Astrocyte (in vitro differentiated cells and primary cell): ENCODE measurements around the gene MPZL1. TPM values are rescaled to one million over a fixed set of nuclear protein-coding genes. Genes with fewer than 3 reads are reported as not detected.

Source experiments
- DNase-seq: peaks from one replicate; pipeline ENCODE4 v3.0.0-alpha.2; 2010; ENCODE audit warnings: low read depth
- FAIRE-seq: peaks from 2 replicates; lab custom pipeline; 2011; peaks lifted over from hg19 to GRCh38; lab: Jason Lieb, UNC
- H2AFZ ChIP-seq: 2 replicates; pipeline ENCODE4 v1.6.0; 2012; ENCODE audit warnings: low read depth, low read length, inconsistent platforms
- H3K27ac ChIP-seq: 2 replicates; pipeline ENCODE4 v1.5.1; 2011; ENCODE audit warnings: low read depth, low read length, inconsistent platforms
- H3K27me3 ChIP-seq: 2 replicates; pipeline ENCODE4 v1.6.0; 2011; ENCODE audit warnings: low read length, inconsistent platforms; ENCODE audit not compliant: insufficient read depth
- H3K36me3 ChIP-seq: 2 replicates; pipeline ENCODE4 v1.5.1; 2011; ENCODE audit warnings: low read length, inconsistent platforms; ENCODE audit not compliant: insufficient read depth
- H3K4me1 ChIP-seq: 2 replicates; pipeline ENCODE4 v1.5.1; 2011; ENCODE audit warnings: low read length, inconsistent platforms; ENCODE audit not compliant: insufficient read depth
- H3K4me2 ChIP-seq: 2 replicates; pipeline ENCODE4 v1.6.0; 2012; ENCODE audit warnings: low read length, inconsistent platforms
- H3K4me3 ChIP-seq: 2 replicates; pipeline ENCODE4 v1.5.1; 2011; ENCODE audit warnings: low read depth, mild to moderate bottlenecking, low read length, inconsistent platforms; ENCODE audit not compliant: insufficient read depth
- H3K79me2 ChIP-seq: 2 replicates; pipeline ENCODE4 v1.6.0; 2012; ENCODE audit warnings: mild to moderate bottlenecking, low read length, inconsistent platforms; ENCODE audit not compliant: insufficient read depth
- H3K9ac ChIP-seq: 2 replicates; pipeline ENCODE4 v1.6.0; 2012; ENCODE audit warnings: mild to moderate bottlenecking, low read length, inconsistent platforms
- H3K9me3 ChIP-seq: 2 replicates; pipeline ENCODE4 v1.5.1; 2012; ENCODE audit warnings: low read depth, mild to moderate bottlenecking, low read length, inconsistent platforms; ENCODE audit not compliant: insufficient read depth
- H4K20me1 ChIP-seq: 2 replicates; pipeline ENCODE4 v1.6.0; 2012; ENCODE audit warnings: low read length, inconsistent platforms; ENCODE audit not compliant: insufficient read depth
- H3K27ac Mint-ChIP-seq: one replicate; pipeline ENCODE4 v1.8.0; 2021; ENCODE audit warnings: mild to moderate bottlenecking, mixed read lengths; ENCODE audit not compliant: unreplicated experiment
- H3K27me3 Mint-ChIP-seq: one replicate; pipeline ENCODE4 v1.8.0; 2021; ENCODE audit warnings: low read depth, mixed read lengths; ENCODE audit not compliant: unreplicated experiment
- H3K36me3 Mint-ChIP-seq: one replicate; pipeline ENCODE4 v1.8.0; 2021; ENCODE audit warnings: low read depth, mixed read lengths; ENCODE audit not compliant: unreplicated experiment
- H3K4me1 Mint-ChIP-seq: one replicate; pipeline ENCODE4 v1.8.0; 2021; ENCODE audit warnings: low read depth, mixed read lengths; ENCODE audit not compliant: unreplicated experiment
- H3K4me3 Mint-ChIP-seq: one replicate; pipeline ENCODE4 v1.8.0; 2021; ENCODE audit warnings: mild to moderate bottlenecking, moderate library complexity, mixed read lengths; ENCODE audit not compliant: unreplicated experiment
- H3K9me3 Mint-ChIP-seq: one replicate; pipeline ENCODE4 v1.8.0; 2021; ENCODE audit warnings: mild to moderate bottlenecking, mixed read lengths; ENCODE audit not compliant: unreplicated experiment
- EZH2 ChIP-seq: IDR thresholded peaks from 2 replicates; pipeline ENCODE4 v1.6.1; 2012; ENCODE audit warnings: mild to moderate bottlenecking, low read length, inconsistent platforms; ENCODE audit not compliant: insufficient read depth
- total RNA-seq: library from RNA; stranded (reverse); gene quantifications from 2 replicates; pipeline ENCODE4 v1.2.1, GENCODE V29; 2021
- TF ChIP-seq, protein P1 (sequence below): IDR thresholded peaks from 2 replicates; pipeline ENCODE4 v1.5.1; 2011; ENCODE audit warnings: low read depth, mild to moderate bottlenecking, inconsistent platforms, low read length, moderate library complexity; ENCODE audit not compliant: insufficient read depth

MPZL1 gene
- total RNA-seq, 1 donor from 2014 or later = 240 TPM

DNA sequence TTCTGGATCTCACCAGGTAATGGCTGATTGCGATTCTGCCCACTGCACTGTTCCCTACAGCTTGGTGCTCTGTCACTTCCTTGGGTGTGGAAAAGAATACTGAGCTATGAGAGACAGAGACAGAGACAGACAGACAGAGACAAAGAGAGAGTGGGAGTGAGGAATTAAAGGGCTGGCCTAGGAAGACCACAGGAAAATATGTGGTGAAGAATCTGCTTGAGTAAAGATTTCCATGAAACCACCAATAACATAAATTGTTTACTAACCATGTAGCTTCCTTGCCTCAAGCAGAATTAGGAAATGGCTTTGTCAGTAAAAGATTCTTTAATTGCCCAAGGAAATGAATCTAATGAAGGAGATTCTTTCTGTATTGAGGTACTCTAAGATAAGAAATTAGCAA, 54.4 kb downstream of the MPZL1 start:
- Histone ChIP-seq H3K27ac (no peak overlapping the region), H3K36me3 (peaks cover 15% of the 10 kb centered on the region), H4K20me1 (peaks cover 20% of the 10 kb centered on the region), H3K79me2 (no peaks in the 10 kb centered on the region), H3K4me3 (no peak overlapping the region), H2AFZ (no peak overlapping the region), H3K27me3 (no peaks in the 10 kb centered on the region), H3K4me2 (no peak overlapping the region), H3K9ac (no peak overlapping the region), H3K4me1 (peaks cover 13% of the 10 kb centered on the region), H3K9me3 (no peaks in the 10 kb centered on the region)
- Mint-ChIP-seq H3K4me1 (peaks cover 30% of the 10 kb centered on the region), H3K9me3 (no peaks in the 10 kb centered on the region), H3K27ac (peak overlapping the region; percentile 90), H3K27me3 (no peaks in the 10 kb centered on the region), H3K36me3 (peaks cover 32% of the 10 kb centered on the region), H3K4me3 (peak overlapping the region; percentile 36)
- FAIRE-seq (peak; percentile 59), DNase-seq (peak; percentile 77)
- TF ChIP-seq, protein P1, sequence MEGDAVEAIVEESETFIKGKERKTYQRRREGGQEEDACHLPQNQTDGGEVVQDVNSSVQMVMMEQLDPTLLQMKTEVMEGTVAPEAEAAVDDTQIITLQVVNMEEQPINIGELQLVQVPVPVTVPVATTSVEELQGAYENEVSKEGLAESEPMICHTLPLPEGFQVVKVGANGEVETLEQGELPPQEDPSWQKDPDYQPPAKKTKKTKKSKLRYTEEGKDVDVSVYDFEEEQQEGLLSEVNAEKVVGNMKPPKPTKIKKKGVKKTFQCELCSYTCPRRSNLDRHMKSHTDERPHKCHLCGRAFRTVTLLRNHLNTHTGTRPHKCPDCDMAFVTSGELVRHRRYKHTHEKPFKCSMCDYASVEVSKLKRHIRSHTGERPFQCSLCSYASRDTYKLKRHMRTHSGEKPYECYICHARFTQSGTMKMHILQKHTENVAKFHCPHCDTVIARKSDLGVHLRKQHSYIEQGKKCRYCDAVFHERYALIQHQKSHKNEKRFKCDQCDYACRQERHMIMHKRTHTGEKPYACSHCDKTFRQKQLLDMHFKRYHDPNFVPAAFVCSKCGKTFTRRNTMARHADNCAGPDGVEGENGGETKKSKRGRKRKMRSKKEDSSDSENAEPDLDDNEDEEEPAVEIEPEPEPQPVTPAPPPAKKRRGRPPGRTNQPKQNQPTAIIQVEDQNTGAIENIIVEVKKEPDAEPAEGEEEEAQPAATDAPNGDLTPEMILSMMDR = no peak
- no peak for TF ChIP-seq EZH2

DNA sequence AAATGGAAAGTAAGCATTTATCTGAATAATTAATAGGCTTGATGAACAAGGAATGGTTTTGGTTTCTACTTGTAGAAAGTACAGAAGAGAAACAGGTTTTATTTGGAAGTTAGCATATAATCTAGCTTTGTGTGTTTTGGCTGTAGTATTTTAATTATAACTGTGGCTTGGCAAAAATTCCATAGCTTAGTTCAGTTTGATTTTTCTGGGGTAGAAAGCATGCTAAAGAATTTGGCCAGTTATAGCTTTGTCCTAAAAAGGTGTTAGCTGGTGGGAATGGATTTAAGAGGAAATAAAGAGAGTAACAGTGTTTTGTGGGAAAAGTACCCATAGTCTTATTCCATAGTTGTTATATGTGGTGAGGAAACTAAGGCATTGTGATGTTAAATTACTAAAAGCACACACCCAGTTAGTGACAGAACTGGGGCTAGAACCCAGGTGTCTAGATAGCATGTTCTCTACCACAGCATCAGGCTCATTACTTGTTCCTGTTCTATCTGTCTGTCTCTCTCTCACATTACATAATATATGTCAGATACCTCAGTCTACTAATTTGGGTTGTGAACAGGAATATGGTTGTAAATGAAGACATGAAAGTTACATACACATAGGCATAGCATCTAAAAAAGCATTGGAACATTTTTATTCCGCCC, 55.0 kb downstream of the MPZL1 start:
- H3K4me3 ChIP-seq = no peak overlapping the region
- peaks cover 13% of the 10 kb centered on the region for H3K4me1 ChIP-seq
- DNase-seq (peak; percentile 36), FAIRE-seq (no peak)
- peaks cover 29% of the 10 kb centered on the region for H3K36me3 Mint-ChIP-seq
- peaks cover 30% of the 10 kb centered on the region for H3K4me1 Mint-ChIP-seq
- peak overlapping the region; percentile 80 for H3K27ac Mint-ChIP-seq
- peaks cover 20% of the 10 kb centered on the region for H4K20me1 ChIP-seq
- no peak for TF ChIP-seq EZH2
- TF ChIP-seq, protein P1 = no peak
- H3K4me2 ChIP-seq = no peak overlapping the region
- H3K9me3 Mint-ChIP-seq = no peaks in the 10 kb centered on the region
- H3K79me2 ChIP-seq = no peaks in the 10 kb centered on the region
- H3K36me3 ChIP-seq = peaks cover 15% of the 10 kb centered on the region
- H3K4me3 Mint-ChIP-seq = no peak overlapping the region
- no peaks in the 10 kb centered on the region for H3K27me3 Mint-ChIP-seq
- no peaks in the 10 kb centered on the region for H3K9me3 ChIP-seq
- no peak overlapping the region for H2AFZ ChIP-seq
- no peaks in the 10 kb centered on the region for H3K27me3 ChIP-seq
- H3K27ac ChIP-seq = no peak overlapping the region
- H3K9ac ChIP-seq = no peak overlapping the region

DNA sequence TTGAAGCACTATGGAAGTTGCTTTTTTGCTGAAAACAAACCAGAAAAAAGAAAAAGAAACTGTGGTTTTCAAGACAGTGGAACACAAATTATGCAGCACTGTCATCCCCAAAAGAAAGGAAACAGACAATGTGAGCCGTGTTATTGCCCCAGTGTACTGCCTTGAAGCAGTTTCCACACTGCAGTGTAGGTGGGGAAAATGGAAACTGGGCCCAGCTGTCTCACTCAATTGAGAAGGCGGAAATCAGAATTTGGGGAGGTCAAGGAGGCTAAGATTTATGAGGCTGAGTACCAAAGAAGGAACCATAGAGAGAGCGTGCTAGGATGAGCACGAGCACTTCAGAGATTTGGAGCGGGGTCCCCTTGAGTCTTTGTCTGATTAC, 55.5 kb downstream of the MPZL1 start:
- Histone ChIP-seq H4K20me1 (peaks cover 20% of the 10 kb centered on the region), H3K4me1 (peaks cover 13% of the 10 kb centered on the region), H3K9ac (no peak overlapping the region), H3K36me3 (peaks cover 12% of the 10 kb centered on the region), H3K27ac (no peak overlapping the region), H3K4me3 (no peak overlapping the region), H3K4me2 (no peak overlapping the region), H3K9me3 (no peaks in the 10 kb centered on the region), H3K27me3 (no peaks in the 10 kb centered on the region), H3K79me2 (no peaks in the 10 kb centered on the region), H2AFZ (no peak overlapping the region)
- no peak for FAIRE-seq
- TF ChIP-seq, protein P1 = no peak
- TF ChIP-seq EZH2 = no peak
- Mint-ChIP-seq H3K27me3 (no peaks in the 10 kb centered on the region), H3K36me3 (peaks cover 24% of the 10 kb centered on the region), H3K4me1 (peaks cover 30% of the 10 kb centered on the region), H3K4me3 (no peak overlapping the region), H3K9me3 (no peaks in the 10 kb centered on the region), H3K27ac (no peak overlapping the region)
- no peak for DNase-seq
